ENCODE results near the gene MBOAT1. TPM values are rescaled to one million over a fixed set of nuclear protein-coding genes. Genes with fewer than 3 reads are reported as not detected.

Gene MBOAT1
- polyA plus RNA-seq, 3 donors: 6.8 to 59.1 (median 8.1) TPM

DNA sequence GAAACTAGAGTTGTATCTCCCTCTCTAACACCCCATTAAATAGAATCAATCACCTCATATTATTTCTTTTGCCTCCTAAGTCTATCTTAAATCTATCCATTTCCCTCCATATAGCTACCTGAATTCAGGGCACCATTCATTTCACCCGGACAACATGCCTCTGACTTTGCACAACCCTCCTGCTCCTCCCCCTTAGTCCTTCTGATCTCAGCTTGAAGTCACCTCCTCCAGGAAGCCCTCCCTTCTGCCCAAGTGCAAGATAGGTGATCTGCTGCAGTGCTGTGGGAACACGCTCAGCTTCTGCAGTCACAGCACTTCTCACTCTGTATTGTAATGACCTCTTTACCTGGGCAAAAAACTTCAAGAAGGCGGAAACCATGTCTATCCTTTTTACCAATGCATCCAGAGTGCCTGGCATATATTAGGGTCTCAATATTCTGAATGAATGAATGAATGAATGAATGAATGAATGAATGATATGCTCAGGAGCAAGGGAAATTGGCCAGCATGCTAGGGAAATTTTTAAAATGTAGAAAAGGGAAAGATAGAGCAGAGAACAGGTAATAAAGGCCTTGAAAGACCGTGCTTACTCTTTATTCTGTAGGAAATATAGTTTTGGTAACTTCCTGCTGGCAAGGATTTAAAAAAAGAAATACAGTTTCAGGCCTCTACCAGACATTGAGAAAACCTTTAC is 41.7 kb downstream of the MBOAT1 start:
- TF ChIP-seq CTCF (IDR thresholded peaks at IDR 0.05): no peak
- peak overlapping the region in 1 of 3 experiments; percentile 53 for H3K4me3 ChIP-seq (replicated peaks in 1 of 3; ENCODE audit: low read depth in 2 of 3, low read length in 3 of 3)
- H3K36me3 Mint-ChIP-seq: peaks cover 12 to 16% of the 10 kb centered on the region in 2 donors
- 43% methylated on average over 2 of the region's 4 CpGs for WGBS (ENCODE audit: insufficient coverage)
- H3K4me1 Mint-ChIP-seq: peaks cover 84% of the 10 kb centered on the region
- intact Hi-C loops (cut with micrococcal nuclease): loop anchor here in 1 of 2 donors (5.0 kb wide), 1 partner anchor 37 kb away; no protein-coding TSS in a partner anchor
- no peaks in the 10 kb centered on the region for H4K20me1 ChIP-seq (ENCODE audit: insufficient read depth, low read length)
- peaks cover 0 to 3% (median 0%) of the 10 kb centered on the region in 7 donors for H3K9me3 Mint-ChIP-seq
- H3K9ac ChIP-seq (ENCODE audit: insufficient read depth, low read length, poor library complexity, severe bottlenecking): no peak overlapping the region
- no peak for DNase-seq
- H3K27ac ChIP-seq (ENCODE audit: low read depth in 1 of 2, low read length in 2 of 2): peak overlapping the region; percentile 94 to 95
- peaks cover 87 to 90% of the 10 kb centered on the region in 2 donors for H3K4me1 ChIP-seq (ENCODE audit: control insufficient read depth in 1 of 2, insufficient read depth in 2 of 2, low read length in 2 of 2)
- H3K9me3 ChIP-seq (replicated peaks in 1 of 2; ENCODE audit: control insufficient read depth in 1 of 2, insufficient read depth in 1 of 2, low read length in 2 of 2): no peaks in the 10 kb centered on the region
- H3K36me3 ChIP-seq (replicated peaks in 1 of 2; ENCODE audit: control insufficient read depth in 1 of 2, insufficient read depth in 2 of 2, low read length in 2 of 2): peaks cover 0 to 8% of the 10 kb centered on the region in 2 donors
- H3K27me3 ChIP-seq (ENCODE audit: control insufficient read depth in 2 of 2, insufficient read depth in 2 of 2, low read length in 2 of 2): no peaks in the 10 kb centered on the region
- H3K27ac Mint-ChIP-seq: peak overlapping the region; percentile 95 to 100 (median 100)
- H3K79me2 ChIP-seq (ENCODE audit: insufficient read depth, low read length): peaks cover 70% of the 10 kb centered on the region
- H3K4me2 ChIP-seq (replicated peaks; ENCODE audit: extremely low read depth, low read length, poor library complexity, severe bottlenecking): peak overlapping the region; percentile 59
- no peak overlapping the region for H2AFZ ChIP-seq (ENCODE audit: insufficient read depth, low read depth, low read length, poor library complexity, severe bottlenecking)
- peak overlapping the region in 1 of 2 donors; percentile 80 for H3K4me3 Mint-ChIP-seq
- H3K27me3 Mint-ChIP-seq (ENCODE audit: low read depth in 3 of 3): peaks cover 0 to 1% (median 0%) of the 10 kb centered on the region in 3 donors

GRCh38 chr6:20169786-20170185 is 42.5 kb downstream of the MBOAT1 start:
- peak overlapping the region; percentile 95 to 100 (median 100) for H3K27ac Mint-ChIP-seq
- 22% methylated on average over 2 of the region's 2 CpGs for WGBS (ENCODE audit: insufficient coverage)
- peaks cover 82% of the 10 kb centered on the region for H3K4me1 Mint-ChIP-seq
- peaks cover 0 to 1% (median 0%) of the 10 kb centered on the region in 3 donors for H3K27me3 Mint-ChIP-seq (ENCODE audit: low read depth in 3 of 3)
- intact Hi-C loops (cut with micrococcal nuclease): loop anchor here (5.0 kb wide), 2 partner anchors 38 to 43 kb away; partner anchors contain the start of gene MBOAT1 (in 1 of the 2)
- TF ChIP-seq CTCF (IDR thresholded peaks at IDR 0.05): no peak
- Histone ChIP-seq H3K4me2 (replicated peaks; ENCODE audit: extremely low read depth, low read length, poor library complexity, severe bottlenecking) (peak overlapping the region; percentile 59), H3K27ac (ENCODE audit: low read depth in 1 of 2, low read length in 2 of 2) (peak overlapping the region; percentile 94 to 95), H3K9ac (ENCODE audit: insufficient read depth, low read length, poor library complexity, severe bottlenecking) (peak overlapping the region; percentile 70), H2AFZ (ENCODE audit: insufficient read depth, low read depth, low read length, poor library complexity, severe bottlenecking) (peak overlapping the region; percentile 33), H3K36me3 (replicated peaks in 1 of 2; ENCODE audit: control insufficient read depth in 1 of 2, insufficient read depth in 2 of 2, low read length in 2 of 2) (peaks cover 0 to 8% of the 10 kb centered on the region in 2 donors), H3K79me2 (ENCODE audit: insufficient read depth, low read length) (peaks cover 74% of the 10 kb centered on the region), H3K9me3 (replicated peaks in 1 of 2; ENCODE audit: control insufficient read depth in 1 of 2, insufficient read depth in 1 of 2, low read length in 2 of 2) (no peaks in the 10 kb centered on the region), H3K27me3 (ENCODE audit: control insufficient read depth in 2 of 2, insufficient read depth in 2 of 2, low read length in 2 of 2) (no peaks in the 10 kb centered on the region), H3K4me3 (replicated peaks in 1 of 3; ENCODE audit: low read depth in 2 of 3, low read length in 3 of 3) (peak overlapping the region; percentile 1 to 53 (median 37)), H3K4me1 (ENCODE audit: control insufficient read depth in 1 of 2, insufficient read depth in 2 of 2, low read length in 2 of 2) (peaks cover 80 to 88% of the 10 kb centered on the region in 2 donors), H4K20me1 (ENCODE audit: insufficient read depth, low read length) (no peaks in the 10 kb centered on the region)
- H3K36me3 Mint-ChIP-seq: peaks cover 15 to 17% of the 10 kb centered on the region in 2 donors
- H3K9me3 Mint-ChIP-seq: peaks cover 0 to 3% (median 0%) of the 10 kb centered on the region in 7 donors
- H3K4me3 Mint-ChIP-seq: peak overlapping the region; percentile 55 to 80
- DNase-seq: peak; percentile 18 to 48 (median 18)
